CD14-positive monocyte (primary cell): Measurements from ENCODE around the gene EPHX1. TPM values are rescaled to one million over a fixed set of nuclear protein-coding genes. Genes with fewer than 3 reads are reported as not detected.

ENCODE experiments used
- DNase-seq, 3 donors: peaks; one replicate each; pipeline ENCODE4 v3.0.0-alpha.2; 2011 to 2022
- H2AFZ ChIP-seq: 2 replicates; pipeline ENCODE4 v1.6.0; 2012; ENCODE audit warnings: mild to moderate bottlenecking, low read depth, low read length, inconsistent platforms; ENCODE audit not compliant: insufficient read depth, poor library complexity, severe bottlenecking
- H3K27ac ChIP-seq, 2 donors: 1 replicate in 1 of 2; 2 replicates in 1 of 2; pipeline ENCODE4 v1.5.1; 2012 to 2013; ENCODE audit warnings: low read length in 2 of 2, control low read depth in 1 of 2, inconsistent platforms in 1 of 2, low read depth in 1 of 2, mild to moderate bottlenecking in 1 of 2
- H3K27me3 ChIP-seq, 2 donors: one replicate each; pipeline versions ENCODE4 v1.6.0 to v1.6.1; 2011 to 2013; ENCODE audit warnings: low read length in 2 of 2; ENCODE audit not compliant: control insufficient read depth in 2 of 2, insufficient read depth in 2 of 2
- H3K36me3 ChIP-seq, 2 donors: replicated peaks in 1 of 2; 1 replicate in 1 of 2; 2 replicates in 1 of 2; pipeline versions ENCODE4 v1.5.1 to v1.6.1; 2012 to 2013; ENCODE audit warnings: low read length in 2 of 2, control low read depth in 1 of 2, inconsistent platforms in 1 of 2, mild to moderate bottlenecking in 1 of 2; ENCODE audit not compliant: insufficient read depth in 2 of 2, control insufficient read depth in 1 of 2
- H3K4me1 ChIP-seq, 2 donors: 1 replicate in 1 of 2; 2 replicates in 1 of 2; pipeline versions ENCODE4 v1.5.1 to v1.6.1; 2012 to 2013; ENCODE audit warnings: low read length in 2 of 2, control low read depth in 1 of 2, inconsistent platforms in 1 of 2, mild to moderate bottlenecking in 1 of 2, moderate library complexity in 1 of 2; ENCODE audit not compliant: insufficient read depth in 2 of 2, control insufficient read depth in 1 of 2
- H3K4me2 ChIP-seq: replicated peaks from 2 replicates; pipeline ENCODE3; 2012; ENCODE audit warnings: low read length, moderate library complexity, mild to moderate bottlenecking; ENCODE audit not compliant: poor library complexity, severe bottlenecking; ENCODE audit errors: extremely low read depth
- H3K4me3 ChIP-seq, 3 experiments: fragments of 200-600 bp in 1 of 3; sonication (generic) in 1 of 3; replicated peaks in 1 of 3; 1 replicate in 2 of 3; 2 replicates in 1 of 3; pipeline ENCODE4 v1.5.1; 2011 to 2013; ENCODE audit warnings: low read length in 3 of 3, mild to moderate bottlenecking in 3 of 3, control low read depth in 2 of 3, low read depth in 2 of 3, inconsistent platforms in 1 of 3, moderate library complexity in 1 of 3
- H3K79me2 ChIP-seq: 2 replicates; pipeline ENCODE4 v1.6.0; 2012; ENCODE audit warnings: mild to moderate bottlenecking, control low read depth, inconsistent platforms, low read length, moderate library complexity; ENCODE audit not compliant: insufficient read depth
- H3K9ac ChIP-seq: 2 replicates; pipeline ENCODE4 v1.6.0; 2017; ENCODE audit warnings: low read length, mild to moderate bottlenecking; ENCODE audit not compliant: insufficient read depth, poor library complexity, severe bottlenecking
- H3K9me3 ChIP-seq, 2 donors: replicated peaks in 1 of 2; 1 replicate in 1 of 2; 2 replicates in 1 of 2; pipeline versions ENCODE4 v1.5.1 to v1.6.1; 2012 to 2013; ENCODE audit warnings: low read length in 2 of 2, control low read depth in 1 of 2; ENCODE audit not compliant: control insufficient read depth in 1 of 2, insufficient read depth in 1 of 2
- H4K20me1 ChIP-seq: 2 replicates; pipeline ENCODE4 v1.6.0; 2012; ENCODE audit warnings: mild to moderate bottlenecking, low read length, control low read depth, moderate library complexity; ENCODE audit not compliant: insufficient read depth
- H3K27ac Mint-ChIP-seq, 7 donors: one replicate each; pipeline ENCODE4 v1.8.0; 2020; ENCODE audit warnings: mild to moderate bottlenecking in 7 of 7, mixed read lengths in 7 of 7, moderate library complexity in 6 of 7, inconsistent platforms in 2 of 7
- H3K27me3 Mint-ChIP-seq, 3 donors: one replicate each; pipeline ENCODE4 v1.8.0; 2021 to 2022; ENCODE audit warnings: low read depth in 3 of 3, mild to moderate bottlenecking in 3 of 3, mixed read lengths in 3 of 3, moderate library complexity in 3 of 3, inconsistent platforms in 1 of 3
- H3K36me3 Mint-ChIP-seq, 2 donors: one replicate each; pipeline ENCODE4 v1.8.0; 2020; ENCODE audit warnings: mixed read lengths in 2 of 2, inconsistent platforms in 1 of 2, mild to moderate bottlenecking in 1 of 2
- H3K4me1 Mint-ChIP-seq: one replicate; pipeline ENCODE4 v1.8.0; 2020; ENCODE audit warnings: mild to moderate bottlenecking, mixed read lengths
- H3K4me3 Mint-ChIP-seq, 2 donors: one replicate each; pipeline ENCODE4 v1.8.0; 2020; ENCODE audit warnings: mild to moderate bottlenecking in 2 of 2, mixed read lengths in 2 of 2, moderate library complexity in 1 of 2
- H3K9me3 Mint-ChIP-seq, 7 donors: one replicate each; pipeline ENCODE4 v1.8.0; 2020 to 2022; ENCODE audit warnings: mixed read lengths in 7 of 7, mild to moderate bottlenecking in 6 of 7, moderate library complexity in 6 of 7, inconsistent platforms in 2 of 7
- WGBS: methylation state at CpG from one replicate; pipeline ENCODE4 v1.1.5; 2013; ENCODE audit warnings: missing lambda C conversion rate; ENCODE audit not compliant: insufficient coverage; 5-methylcytosine and 5-hydroxymethylcytosine counted together
- intact Hi-C, 2 donors: fragments of 100-400 bp; cut with micrococcal nuclease; formaldehyde crosslinking; loops; one replicate each; pipeline versions ENCODE4 v1.15.0 to v1.15.1; 2023
- polyA plus RNA-seq, 3 donors: library from polyadenylated mRNA; depleted of rRNA in 1 of 3; unstranded in 2 of 3; stranded (reverse) in 1 of 3; fragments of 300-500 nt in 2 of 3; fragments of >200 nt in 1 of 3; fragmentation: Illumina TruSeq in 2 of 3; gene quantifications; 1 replicate in 2 of 3; 2 replicates in 1 of 3; pipeline ENCODE4 v1.2.3, GENCODE V29; 2012 to 2021
- TF ChIP-seq, protein P1 (sequence below): fragments of 200-600 bp; IDR thresholded peaks from one replicate; pipeline ENCODE4 v1.8.0; 2022; ENCODE audit warnings: antibody characterized with exemption, mild to moderate bottlenecking

The EPHX1 gene
- polyA plus RNA-seq, 3 donors: 4.6 to 23.8 (median 7.4) TPM

DNA sequence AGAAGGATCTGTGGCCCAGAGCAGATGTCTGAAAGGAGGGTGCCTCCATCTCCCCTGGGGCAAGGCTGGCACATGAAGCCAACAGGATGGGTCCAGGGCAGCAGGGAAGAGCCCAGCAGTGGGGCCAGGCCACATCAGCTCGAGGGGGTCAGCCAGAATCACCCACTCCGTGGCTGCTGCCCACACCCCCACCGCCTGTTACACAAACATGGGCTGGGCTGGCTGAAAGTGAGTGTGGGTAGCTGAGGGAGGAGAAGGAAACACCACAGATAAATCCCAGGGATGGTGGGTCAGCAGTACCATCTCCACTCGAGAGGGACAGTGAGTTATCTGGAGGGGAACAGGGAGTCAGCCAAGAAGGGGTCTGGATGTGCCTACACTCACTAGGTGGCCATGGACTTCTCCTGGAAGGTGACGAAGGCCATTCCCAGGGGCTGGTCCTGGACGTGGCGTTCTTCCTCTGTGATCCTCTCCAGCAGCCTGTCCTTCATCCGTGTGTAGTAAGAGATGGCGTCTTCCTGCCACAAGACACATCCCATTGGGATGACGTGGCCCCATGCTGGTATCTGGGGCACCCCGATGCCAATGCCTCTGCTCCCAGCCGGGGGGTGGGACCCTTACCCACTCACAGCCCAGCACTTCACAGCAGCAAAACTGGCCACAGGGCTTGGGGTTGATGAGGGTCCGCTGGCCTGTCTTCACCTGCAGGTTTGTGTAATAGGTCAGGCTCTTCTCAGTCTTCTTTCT, 52.1 kb downstream of the EPHX1 start:
- no peak overlapping the region for H3K9ac ChIP-seq
- peak overlapping the region in 1 of 2 donors; percentile 26 for H3K27ac ChIP-seq
- peaks cover 14% of the 10 kb centered on the region for H3K4me1 Mint-ChIP-seq

DNA sequence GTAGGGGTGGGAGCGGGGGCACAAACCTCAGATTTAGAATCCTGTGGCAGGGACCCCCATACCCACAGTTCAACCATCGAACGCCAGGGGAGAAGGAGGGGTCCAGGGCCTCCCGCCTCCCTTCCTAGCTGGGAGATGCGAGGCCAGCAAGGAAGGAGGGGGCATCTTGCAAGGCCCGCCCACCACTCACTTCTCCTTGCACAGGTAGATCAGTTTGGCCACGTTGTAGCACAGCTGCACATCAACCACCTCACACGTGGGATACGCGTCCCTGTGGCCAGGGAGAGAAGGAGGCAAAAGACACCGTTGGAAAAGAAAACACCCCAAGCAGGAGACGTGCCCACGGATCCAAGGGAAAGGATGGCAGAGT, 52.6 kb downstream of the EPHX1 start:
- Histone ChIP-seq H3K79me2 (no peaks in the 10 kb centered on the region), H3K4me3 (no peak overlapping the region), H3K36me3 (peaks cover 78 to 100% of the 10 kb centered on the region in 2 donors), H3K27me3 (no peaks in the 10 kb centered on the region), H4K20me1 (no peaks in the 10 kb centered on the region), H2AFZ (no peak overlapping the region), H3K9me3 (no peaks in the 10 kb centered on the region), H3K4me2 (no peak overlapping the region), H3K9ac (no peak overlapping the region), H3K27ac (no peak overlapping the region), H3K4me1 (peaks cover 10 to 15% of the 10 kb centered on the region in 2 donors)
- Mint-ChIP-seq H3K4me3 (no peak overlapping the region), H3K4me1 (peaks cover 14% of the 10 kb centered on the region), H3K27me3 (no peaks in the 10 kb centered on the region), H3K9me3 (no peaks in the 10 kb centered on the region), H3K36me3 (peaks cover 79 to 90% of the 10 kb centered on the region in 2 donors), H3K27ac (no peak overlapping the region)
- WGBS: 93% methylated on average over 3 of the region's 13 CpGs
- intact Hi-C loops: no loop called here
- no peak for DNase-seq
- TF ChIP-seq, protein P1, sequence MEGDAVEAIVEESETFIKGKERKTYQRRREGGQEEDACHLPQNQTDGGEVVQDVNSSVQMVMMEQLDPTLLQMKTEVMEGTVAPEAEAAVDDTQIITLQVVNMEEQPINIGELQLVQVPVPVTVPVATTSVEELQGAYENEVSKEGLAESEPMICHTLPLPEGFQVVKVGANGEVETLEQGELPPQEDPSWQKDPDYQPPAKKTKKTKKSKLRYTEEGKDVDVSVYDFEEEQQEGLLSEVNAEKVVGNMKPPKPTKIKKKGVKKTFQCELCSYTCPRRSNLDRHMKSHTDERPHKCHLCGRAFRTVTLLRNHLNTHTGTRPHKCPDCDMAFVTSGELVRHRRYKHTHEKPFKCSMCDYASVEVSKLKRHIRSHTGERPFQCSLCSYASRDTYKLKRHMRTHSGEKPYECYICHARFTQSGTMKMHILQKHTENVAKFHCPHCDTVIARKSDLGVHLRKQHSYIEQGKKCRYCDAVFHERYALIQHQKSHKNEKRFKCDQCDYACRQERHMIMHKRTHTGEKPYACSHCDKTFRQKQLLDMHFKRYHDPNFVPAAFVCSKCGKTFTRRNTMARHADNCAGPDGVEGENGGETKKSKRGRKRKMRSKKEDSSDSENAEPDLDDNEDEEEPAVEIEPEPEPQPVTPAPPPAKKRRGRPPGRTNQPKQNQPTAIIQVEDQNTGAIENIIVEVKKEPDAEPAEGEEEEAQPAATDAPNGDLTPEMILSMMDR: no peak

More for the DNA sequence above, 52.1 kb downstream of the EPHX1 start:
- WGBS: 100% methylated on average over 2 of the region's 13 CpGs
- H3K27me3 ChIP-seq: no peaks in the 10 kb centered on the region
- H3K9me3 ChIP-seq: no peaks in the 10 kb centered on the region
- TF ChIP-seq, protein P1: no peak
- H3K9me3 Mint-ChIP-seq: no peaks in the 10 kb centered on the region
- no peak for DNase-seq
- H3K36me3 Mint-ChIP-seq: peaks cover 74 to 91% of the 10 kb centered on the region in 2 donors
- no peaks in the 10 kb centered on the region for H3K27me3 Mint-ChIP-seq
- H4K20me1 ChIP-seq: no peaks in the 10 kb centered on the region
- H3K27ac Mint-ChIP-seq: peak overlapping the region in 2 of 7 donors; percentile 51 to 54
- H3K4me3 ChIP-seq: no peak overlapping the region
- H3K79me2 ChIP-seq: no peaks in the 10 kb centered on the region
- no peak overlapping the region for H3K4me3 Mint-ChIP-seq
- intact Hi-C loops: no loop called here
- H3K4me2 ChIP-seq: no peak overlapping the region
- no peak overlapping the region for H2AFZ ChIP-seq
- H3K4me1 ChIP-seq: peaks cover 10 to 15% of the 10 kb centered on the region in 2 donors
- H3K36me3 ChIP-seq: peaks cover 72 to 100% of the 10 kb centered on the region in 2 donors
